ENCODE measurements around the gene NPY1R. TPM values are rescaled to one million over a fixed set of nuclear protein-coding genes. Genes with fewer than 3 reads are reported as not detected.

The NPY1R gene
- total RNA-seq: 16.7 TPM

DNA sequence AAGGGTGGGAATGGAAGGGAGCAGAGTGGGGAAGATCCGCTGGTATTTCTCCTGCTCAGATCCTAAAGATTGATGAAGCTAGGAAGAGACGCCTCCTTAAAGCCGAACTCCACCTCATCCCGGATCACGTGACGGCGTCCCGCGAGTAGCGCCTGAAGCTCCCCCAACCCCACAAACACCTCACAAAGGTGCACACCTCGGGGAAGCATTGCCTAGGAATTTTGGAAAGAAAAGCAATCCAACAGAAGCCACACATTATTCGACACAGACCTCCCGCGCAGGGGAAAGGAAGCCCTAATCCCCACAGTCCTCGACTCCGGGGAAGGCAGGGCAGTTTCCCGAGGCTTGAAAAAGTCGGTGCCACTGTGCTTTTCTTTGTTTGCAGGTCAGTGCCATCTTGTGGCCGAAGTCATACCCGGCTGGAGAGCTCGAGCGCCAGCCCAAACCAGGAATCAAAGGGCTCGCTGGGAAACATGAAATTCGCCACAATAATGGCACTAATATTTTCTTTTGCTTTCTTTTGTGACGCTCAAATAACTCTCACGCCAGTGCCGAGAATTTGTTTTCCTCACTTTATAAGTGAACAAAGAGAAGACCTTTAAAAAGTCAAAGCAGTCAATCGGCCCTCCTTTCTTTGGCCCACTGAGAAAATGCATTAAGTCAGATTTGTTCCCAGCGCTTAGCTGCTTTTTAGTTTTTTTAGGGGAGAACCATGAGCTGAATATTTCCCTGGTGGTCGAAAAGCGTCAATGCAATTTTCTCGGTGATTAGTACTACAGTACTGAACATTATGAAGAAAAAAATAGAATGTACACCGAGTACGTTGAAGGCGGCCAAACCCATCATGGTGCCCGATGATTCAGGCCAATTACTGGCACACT lies at the start of gene NPY1R:
Gene NPY1R (minus strand): TSS at position 71 of the 881 bp plus-strand sequence. CDS start 6,042 bp downstream, outside the sequence.
- Histone ChIP-seq H3K4me3 (peak within 1 kb of the TSS; percentile 46 to 65), H3K27me3 (no peaks in the 10 kb centered on the region), H3K9me3 (no peaks in the 10 kb centered on the region), H3K4me1 (peaks cover 11% of the 10 kb centered on the region), H3K27ac (peak within 1 kb of the TSS; percentile 16), H3K36me3 (no peaks in the 10 kb centered on the region)
- no peak for DNase-seq (ENCODE audit: extremely low spot score in 2 of 2)
- intact Hi-C loops (cut with DNase I): no loop called here
- TF ChIP-seq, protein P1, sequence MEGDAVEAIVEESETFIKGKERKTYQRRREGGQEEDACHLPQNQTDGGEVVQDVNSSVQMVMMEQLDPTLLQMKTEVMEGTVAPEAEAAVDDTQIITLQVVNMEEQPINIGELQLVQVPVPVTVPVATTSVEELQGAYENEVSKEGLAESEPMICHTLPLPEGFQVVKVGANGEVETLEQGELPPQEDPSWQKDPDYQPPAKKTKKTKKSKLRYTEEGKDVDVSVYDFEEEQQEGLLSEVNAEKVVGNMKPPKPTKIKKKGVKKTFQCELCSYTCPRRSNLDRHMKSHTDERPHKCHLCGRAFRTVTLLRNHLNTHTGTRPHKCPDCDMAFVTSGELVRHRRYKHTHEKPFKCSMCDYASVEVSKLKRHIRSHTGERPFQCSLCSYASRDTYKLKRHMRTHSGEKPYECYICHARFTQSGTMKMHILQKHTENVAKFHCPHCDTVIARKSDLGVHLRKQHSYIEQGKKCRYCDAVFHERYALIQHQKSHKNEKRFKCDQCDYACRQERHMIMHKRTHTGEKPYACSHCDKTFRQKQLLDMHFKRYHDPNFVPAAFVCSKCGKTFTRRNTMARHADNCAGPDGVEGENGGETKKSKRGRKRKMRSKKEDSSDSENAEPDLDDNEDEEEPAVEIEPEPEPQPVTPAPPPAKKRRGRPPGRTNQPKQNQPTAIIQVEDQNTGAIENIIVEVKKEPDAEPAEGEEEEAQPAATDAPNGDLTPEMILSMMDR (IDR thresholded peaks at IDR 0.05): peak in 1 of 3 experiments; percentile 63
- TF ChIP-seq POLR2AphosphoS5 (IDR thresholded peaks at IDR 0.05; ENCODE audit: insufficient read depth in 1 of 2, low read depth in 1 of 2) (no peak), POLR2A (IDR thresholded peaks at IDR 0.05) (no peak)

GRCh38 chr4:163380703-163381102 lies 48.3 kb upstream of the NPY1R start:
- Histone ChIP-seq H3K4me3 (no peak overlapping the region), H3K9me3 (no peaks in the 10 kb centered on the region), H3K27ac (no peak overlapping the region), H3K36me3 (no peaks in the 10 kb centered on the region), H3K27me3 (no peaks in the 10 kb centered on the region), H3K4me1 (no peaks in the 10 kb centered on the region)
- intact Hi-C loops (cut with DNase I): no loop called here
- no peak for TF ChIP-seq POLR2A (IDR thresholded peaks at IDR 0.05)
- TF ChIP-seq, protein P1 (IDR thresholded peaks at IDR 0.05): no peak
- no peak for TF ChIP-seq POLR2AphosphoS5 (IDR thresholded peaks at IDR 0.05; ENCODE audit: insufficient read depth in 1 of 2, low read depth in 1 of 2)
- DNase-seq (ENCODE audit: extremely low spot score in 2 of 2): no peak

DNA sequence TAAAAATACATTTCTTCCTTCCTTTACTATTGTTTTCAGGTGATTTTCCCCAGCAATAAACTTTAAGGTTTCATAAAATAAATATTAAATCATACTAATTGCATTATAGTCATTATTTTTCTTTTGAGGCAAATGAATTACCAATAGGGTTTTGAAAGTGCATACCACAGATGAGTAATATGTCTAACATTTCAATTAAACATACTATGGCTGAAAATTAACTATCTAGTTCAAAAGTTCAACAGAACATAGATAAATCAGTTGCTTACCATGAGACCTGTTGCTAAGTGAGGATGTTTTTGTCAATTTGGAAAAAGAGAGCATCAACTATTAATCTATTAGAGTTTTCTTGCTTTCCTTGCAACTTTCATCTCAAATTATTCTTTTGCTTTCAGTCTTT lies 46.3 kb upstream of the NPY1R start:
- H3K36me3 ChIP-seq: no peaks in the 10 kb centered on the region
- H3K4me1 ChIP-seq: no peaks in the 10 kb centered on the region
- H3K27me3 ChIP-seq: no peaks in the 10 kb centered on the region
- intact Hi-C loops (cut with DNase I): no loop called here
- no peak overlapping the region for H3K27ac ChIP-seq
- H3K9me3 ChIP-seq: no peaks in the 10 kb centered on the region
- no peak for TF ChIP-seq POLR2AphosphoS5 (IDR thresholded peaks at IDR 0.05; ENCODE audit: insufficient read depth in 1 of 2, low read depth in 1 of 2)
- no peak for TF ChIP-seq POLR2A (IDR thresholded peaks at IDR 0.05)
- TF ChIP-seq, protein P1 (IDR thresholded peaks at IDR 0.05): no peak
- H3K4me3 ChIP-seq: no peak overlapping the region
- no peak for DNase-seq (ENCODE audit: extremely low spot score in 2 of 2)

- DNase-seq (ENCODE audit: extremely low spot score in 2 of 2): no peak
- Histone ChIP-seq H3K4me1 (no peaks in the 10 kb centered on the region), H3K36me3 (no peaks in the 10 kb centered on the region), H3K27ac (no peak overlapping the region), H3K27me3 (no peaks in the 10 kb centered on the region), H3K9me3 (no peaks in the 10 kb centered on the region), H3K4me3 (no peak overlapping the region)
- intact Hi-C loops (cut with DNase I): no loop called here
- TF ChIP-seq, protein P1 (IDR thresholded peaks at IDR 0.05): no peak
- TF ChIP-seq POLR2A (IDR thresholded peaks at IDR 0.05) (no peak), POLR2AphosphoS5 (IDR thresholded peaks at IDR 0.05; ENCODE audit: insufficient read depth in 1 of 2, low read depth in 1 of 2) (no peak)
These were observed 39.6 kb upstream of the NPY1R start for GRCh38 chr4:163372029-163372428.

GRCh38 chr4:163367651-163368050 lies 35.3 kb upstream of the NPY1R start:
- Histone ChIP-seq H3K27ac (no peak overlapping the region), H3K4me1 (no peaks in the 10 kb centered on the region), H3K9me3 (no peaks in the 10 kb centered on the region), H3K27me3 (no peaks in the 10 kb centered on the region), H3K4me3 (no peak overlapping the region), H3K36me3 (no peaks in the 10 kb centered on the region)
- DNase-seq (ENCODE audit: extremely low spot score in 2 of 2): no peak
- intact Hi-C loops (cut with DNase I): no loop called here
- no peak for TF ChIP-seq POLR2AphosphoS5 (IDR thresholded peaks at IDR 0.05; ENCODE audit: insufficient read depth in 1 of 2, low read depth in 1 of 2)

Measured in vagina (tissue), 2 donors.